Activated T-helper 1 cell treated with anti-CD3 and anti-CD28 coated beads, Interleukin-2, amount 50 U/mL, for 16 hours (primary cell): ENCODE measurements around the gene KCNN1.
"Not testable (repeated sequence)": the region's sequence is repeated elsewhere in the genome, so short reads cannot be mapped to it uniquely, and the experiment has no call there.

Source experiments
- DNase-seq, 2 donors: peaks; one replicate each; pipeline ENCODE4 v3.0.0-alpha.2; 2020; ENCODE audit warnings: low read depth in 1 of 2, low spot score in 1 of 2

Gene KCNN1

GRCh38 chr19:18021121-18021755 lies 54.3 kb downstream of the KCNN1 start:
- peak; percentile 57 to 68 for DNase-seq

GRCh38 chr19:18023622-18024251 lies 56.8 kb downstream of the KCNN1 start:
- peak in 1 of 2 donors; percentile 51 for DNase-seq

GRCh38 chr19:18027151-18027550 lies 60.2 kb downstream of the KCNN1 start:
- no peak for DNase-seq

GRCh38 chr19:18029617-18030338 lies 62.9 kb downstream of the KCNN1 start:
- DNase-seq: no peak

- not testable (repeated sequence) for DNase-seq
Observed at GRCh38 chr19:18031401-18031800, 64.5 kb downstream of the KCNN1 start.

GRCh38 chr19:18032102-18032501 lies 65.2 kb downstream of the KCNN1 start:
- not testable (repeated sequence) for DNase-seq

- no peak for DNase-seq
Observed at GRCh38 chr19:18041054-18041453, 74.1 kb downstream of the KCNN1 start.

GRCh38 chr19:18043676-18044075 lies 76.8 kb downstream of the KCNN1 start:
- no peak for DNase-seq

- DNase-seq: peak; percentile 64 to 73
Observed at GRCh38 chr19:18044825-18045304, 78.0 kb downstream of the KCNN1 start.

GRCh38 chr19:18045307-18046050 lies 78.6 kb downstream of the KCNN1 start:
- no peak for DNase-seq

GRCh38 chr19:18046059-18046718 lies 79.3 kb downstream of the KCNN1 start:
- no peak for DNase-seq

- DNase-seq: no peak
Observed at GRCh38 chr19:18049385-18049784, 82.5 kb downstream of the KCNN1 start.
